Ovary (tissue), 9 donors: Measurements from ENCODE around the gene UCK2. TPM values are rescaled to one million over a fixed set of nuclear protein-coding genes. Genes with fewer than 3 reads are reported as not detected.

Source experiments
- DNase-seq, 5 donors: peaks; one replicate each; pipeline ENCODE4 v3.0.0-alpha.2; 2019 to 2020
- H3K27ac ChIP-seq, 2 donors: fragments of 200-600 bp; one replicate each; pipeline versions ENCODE4 v1.5.1 to v1.8.0; 2019 to 2022
- H3K27me3 ChIP-seq: fragments of 200-600 bp; one replicate; pipeline ENCODE4 v1.8.0; 2022
- H3K36me3 ChIP-seq: fragments of 200-600 bp; sonication (generic); one replicate; pipeline ENCODE4 v1.5.1; 2019
- H3K4me1 ChIP-seq: one replicate; pipeline ENCODE4 v1.8.1; 2013; ENCODE audit warnings: mild to moderate bottlenecking, moderate library complexity; ENCODE audit not compliant: insufficient read depth
- H3K4me3 ChIP-seq: fragments of 200-600 bp; sonication (generic); one replicate; pipeline ENCODE4 v1.5.1; 2017
- H3K9me3 ChIP-seq, 2 donors: fragments of 200-600 bp in 1 of 2; sonication (generic) in 1 of 2; one replicate each; pipeline versions ENCODE4 v1.5.1 to v1.8.1; 2013 to 2019; ENCODE audit warnings: mild to moderate bottlenecking in 1 of 2, moderate library complexity in 1 of 2
- EP300 ChIP-seq: sonication (generic); formaldehyde crosslinking; IDR thresholded peaks from one replicate; pipeline ENCODE4 v1.6.1; 2017; ENCODE audit warnings: antibody characterized with exemption
- POLR2A ChIP-seq: fragments of 450-650 bp; IDR thresholded peaks from one replicate; pipeline ENCODE4 v1.6.1; 2017; ENCODE audit warnings: antibody characterized with exemption, mild to moderate bottlenecking, moderate library complexity
- WGBS, 3 donors: extraction: QIAGEN DNeasy Blood & Tissue Kit in 1 of 3; methylation state at CpG; one replicate each; pipeline versions ENCODE4 v1.1.5 to v1.1.7; 2013 to 2017; 5-methylcytosine and 5-hydroxymethylcytosine counted together
- intact Hi-C, 4 donors: fragments of 100-400 bp; cut with DNase I; formaldehyde crosslinking; loops; one replicate each; pipeline versions ENCODE4 v1.11.0 to v1.15.1; 2022 to 2023
- polyA plus RNA-seq, 2 donors: library from polyadenylated mRNA; stranded (reverse); fragments of 200-250 nt in 1 of 2; fragments of 350-450 nt in 1 of 2; fragmentation: Illumina TruSeq in 1 of 2; extraction: RNeasy Lipid Tissue Mini Kit (QIAGEN cat#74804) in 1 of 2; gene quantifications; one replicate each; pipeline ENCODE4 v1.2.3, GENCODE V29; 2013 to 2014
- total RNA-seq, 7 donors: library from RNA; depleted of rRNA in 2 of 7; stranded (reverse); fragments of >200 nt in 2 of 7; fragmentation: NEBNext Ultra II Directional in 3 of 7; extraction: Animal tissue kit (Norgen Biotek cat#: 25700) in 3 of 7; gene quantifications; one replicate each; pipeline versions ENCODE4 v1.1.0 to v1.2.4, GENCODE V29; 2016 to 2023
- TF ChIP-seq, protein P1 (sequence below), 3 donors: fragments of 450-650 bp in 2 of 3; fragments of 200-600 bp in 1 of 3; IDR thresholded peaks; one replicate each; pipeline versions ENCODE4 v1.5.1 to v1.8.0; 2016 to 2022; ENCODE audit warnings: antibody characterized with exemption in 3 of 3, mild to moderate bottlenecking in 1 of 3
- donor health status: DM: no; HTN: no; CAD: no; lungs with moderate emphysema.
- donor health status: DM: no; HTN: no; CAD: no.
- donor health status: Bipolar disorder and iron deficiency.
- donor health status: DM: yes; HTN: yes; CAD: no.
- donor health status: DM: no; HTN: no; CAD: no.
- donor health status: DM: yes; HTN: yes; CAD: no.

Gene UCK2
- total and polyA plus RNA-seq, 9 donors = 7.3 to 22.7 (median 16.4) TPM

DNA sequence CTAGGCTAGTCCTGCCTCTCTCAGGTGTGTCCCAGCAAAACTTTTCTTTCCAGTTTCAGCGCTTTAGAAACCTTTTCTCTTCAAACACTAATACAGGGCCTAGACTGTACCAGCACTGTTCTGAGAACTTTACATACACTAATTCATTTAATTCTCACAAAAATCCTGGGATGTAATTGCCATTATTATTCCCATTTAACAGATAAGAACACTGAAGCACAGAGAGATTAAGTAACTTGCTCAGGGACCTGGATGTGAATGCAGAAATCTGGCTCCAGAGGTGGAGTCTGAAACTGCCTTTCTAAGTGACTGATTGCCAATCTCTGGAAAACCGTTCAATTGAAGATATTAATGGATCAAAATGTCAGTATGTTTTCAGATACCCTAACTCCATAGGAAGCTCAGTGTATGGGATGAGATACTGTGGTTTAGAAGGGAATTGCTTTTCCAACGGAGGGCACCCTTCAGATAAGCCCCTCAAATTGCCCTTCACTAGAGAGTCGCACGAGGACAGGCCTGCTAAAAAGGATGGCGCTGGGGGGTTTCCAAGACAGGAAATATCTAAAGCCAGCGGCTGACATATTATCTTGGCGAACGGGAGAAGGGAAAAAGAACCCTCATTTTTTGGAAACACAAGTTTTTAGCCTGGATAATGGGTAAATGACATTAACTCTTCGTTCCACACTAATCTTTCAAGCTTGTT, 698 bp upstream of the UCK2 start:
- WGBS, 3 donors = 14 to 18% (median 15%) methylated on average over 10 of the region's 10 CpGs
- peak overlapping the region; percentile 89 for H3K4me3 ChIP-seq

DNA sequence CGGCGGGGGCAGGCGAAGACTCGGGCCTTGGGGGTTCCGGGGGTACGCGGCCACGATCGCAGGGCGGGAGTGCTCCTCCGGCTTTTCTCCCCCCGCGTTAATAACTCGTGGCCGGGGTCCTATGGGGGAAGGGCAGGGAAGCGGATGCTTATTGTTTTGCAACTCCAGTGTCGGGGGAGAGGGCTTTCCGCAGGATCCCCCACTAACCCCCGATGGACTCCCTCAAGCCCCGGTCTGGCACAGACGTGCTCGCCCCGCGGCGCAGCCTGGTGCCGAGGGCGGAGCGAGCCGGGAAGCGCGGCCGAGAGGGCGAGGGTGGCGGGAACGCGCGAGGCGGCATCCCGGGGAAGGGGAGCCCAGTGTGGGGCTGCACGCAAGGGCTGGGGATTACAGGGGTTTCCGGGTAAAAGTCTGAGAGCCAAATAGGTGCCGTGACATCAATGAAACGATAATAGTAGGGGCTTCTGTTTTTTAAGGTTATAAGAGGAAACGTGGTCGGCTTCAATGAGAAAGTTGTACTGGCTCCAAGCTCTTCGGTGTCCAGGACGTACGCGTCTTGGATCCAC, 772 bp downstream of the UCK2 start:
- peak; percentile 35 to 63 (median 54) for DNase-seq
- H3K27me3 ChIP-seq = no peaks in the 10 kb centered on the region
- WGBS, 3 donors = 0 to 1% (median 0%) methylated on average over 46 to 49 of the region's 49 CpGs
- peak overlapping the region; percentile 82 to 84 for H3K27ac ChIP-seq
- intact Hi-C loops = loop anchor here in 2 of 4 donors (5.0 to 10.0 kb wide), 2 partner anchors 63 to 84 kb away; partner anchors contain the start of gene TMCO1 (in 1 of the 2)
- H3K4me1 ChIP-seq = peaks cover under 1% of the 10 kb centered on the region
- no peaks in the 10 kb centered on the region for H3K36me3 ChIP-seq
- TF ChIP-seq, protein P1, sequence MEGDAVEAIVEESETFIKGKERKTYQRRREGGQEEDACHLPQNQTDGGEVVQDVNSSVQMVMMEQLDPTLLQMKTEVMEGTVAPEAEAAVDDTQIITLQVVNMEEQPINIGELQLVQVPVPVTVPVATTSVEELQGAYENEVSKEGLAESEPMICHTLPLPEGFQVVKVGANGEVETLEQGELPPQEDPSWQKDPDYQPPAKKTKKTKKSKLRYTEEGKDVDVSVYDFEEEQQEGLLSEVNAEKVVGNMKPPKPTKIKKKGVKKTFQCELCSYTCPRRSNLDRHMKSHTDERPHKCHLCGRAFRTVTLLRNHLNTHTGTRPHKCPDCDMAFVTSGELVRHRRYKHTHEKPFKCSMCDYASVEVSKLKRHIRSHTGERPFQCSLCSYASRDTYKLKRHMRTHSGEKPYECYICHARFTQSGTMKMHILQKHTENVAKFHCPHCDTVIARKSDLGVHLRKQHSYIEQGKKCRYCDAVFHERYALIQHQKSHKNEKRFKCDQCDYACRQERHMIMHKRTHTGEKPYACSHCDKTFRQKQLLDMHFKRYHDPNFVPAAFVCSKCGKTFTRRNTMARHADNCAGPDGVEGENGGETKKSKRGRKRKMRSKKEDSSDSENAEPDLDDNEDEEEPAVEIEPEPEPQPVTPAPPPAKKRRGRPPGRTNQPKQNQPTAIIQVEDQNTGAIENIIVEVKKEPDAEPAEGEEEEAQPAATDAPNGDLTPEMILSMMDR (IDR thresholded peaks at IDR 0.05) = peak in 1 of 3 donors; percentile 14
- TF ChIP-seq EP300 (no peak), POLR2A (no peak)
- peaks cover 0 to 4% of the 10 kb centered on the region in 2 donors for H3K9me3 ChIP-seq
- peak overlapping the region; percentile 89 for H3K4me3 ChIP-seq

More for the DNA sequence above, 698 bp upstream of the UCK2 start:
- Histone ChIP-seq H3K4me1 (no peaks in the 10 kb centered on the region), H3K27me3 (no peaks in the 10 kb centered on the region), H3K9me3 (peaks cover 0 to 4% of the 10 kb centered on the region in 2 donors), H3K27ac (peak overlapping the region in 1 of 2 donors; percentile 82), H3K36me3 (no peaks in the 10 kb centered on the region)
- no peak for TF ChIP-seq EP300
- TF ChIP-seq POLR2A = no peak
- TF ChIP-seq, protein P1 (IDR thresholded peaks at IDR 0.05) = no peak
- no peak for DNase-seq
- intact Hi-C loops = loop anchor here in 2 of 4 donors (5.0 to 10.0 kb wide), 2 partner anchors 62 to 86 kb away; partner anchors contain the start of gene TMCO1 (in 1 of the 2)

DNA sequence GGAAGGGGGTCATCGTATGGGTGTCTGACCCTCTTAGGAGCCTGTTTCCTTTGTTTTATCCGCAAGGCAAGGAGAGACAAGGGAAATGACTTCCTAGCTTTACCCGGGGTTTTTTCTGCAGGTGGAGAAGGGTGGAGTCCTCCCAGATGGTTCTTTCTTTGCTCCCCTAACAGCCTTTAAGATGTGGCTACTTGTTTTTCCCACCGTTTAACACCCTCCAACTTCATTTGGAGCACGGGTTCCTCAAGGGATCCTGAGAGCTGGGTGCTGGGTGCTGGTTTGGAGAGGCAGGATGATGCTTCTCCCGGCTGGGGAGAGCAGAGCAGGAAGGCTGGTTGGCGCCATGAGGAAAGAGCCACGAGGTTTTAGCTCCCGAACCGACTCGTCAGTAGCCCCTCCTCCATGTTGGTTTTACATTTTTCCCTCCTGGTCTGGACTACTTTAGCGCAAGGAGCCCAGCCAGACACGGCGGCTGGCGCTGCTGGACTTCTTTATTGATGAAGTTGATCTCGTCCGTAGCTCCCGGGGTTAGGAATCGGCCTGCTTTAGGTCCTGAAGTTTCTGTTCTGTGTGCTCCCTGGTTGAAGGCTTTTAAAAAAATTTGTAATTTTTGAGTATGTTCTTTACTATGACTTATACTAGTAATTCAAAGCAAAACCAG, 1.4 kb downstream of the UCK2 start:
- Histone ChIP-seq H3K4me1 (peaks cover 3% of the 10 kb centered on the region), H3K27ac (peak overlapping the region; percentile 82 to 84), H3K9me3 (peaks cover 0 to 4% of the 10 kb centered on the region in 2 donors), H3K27me3 (no peaks in the 10 kb centered on the region), H3K36me3 (no peaks in the 10 kb centered on the region), H3K4me3 (peak overlapping the region; percentile 89)
- DNase-seq = peak; percentile 25 to 57 (median 40)
- TF ChIP-seq EP300 = no peak
- TF ChIP-seq, protein P1 (IDR thresholded peaks at IDR 0.05) = no peak
- TF ChIP-seq POLR2A = no peak
- WGBS, 3 donors = 0% methylated on average over 19 of the region's 19 CpGs
- intact Hi-C loops = loop anchor here in 2 of 4 donors (5.0 to 10.0 kb wide), 2 partner anchors 64 to 84 kb away; partner anchors contain the start of gene TMCO1 (in 1 of the 2)

DNA sequence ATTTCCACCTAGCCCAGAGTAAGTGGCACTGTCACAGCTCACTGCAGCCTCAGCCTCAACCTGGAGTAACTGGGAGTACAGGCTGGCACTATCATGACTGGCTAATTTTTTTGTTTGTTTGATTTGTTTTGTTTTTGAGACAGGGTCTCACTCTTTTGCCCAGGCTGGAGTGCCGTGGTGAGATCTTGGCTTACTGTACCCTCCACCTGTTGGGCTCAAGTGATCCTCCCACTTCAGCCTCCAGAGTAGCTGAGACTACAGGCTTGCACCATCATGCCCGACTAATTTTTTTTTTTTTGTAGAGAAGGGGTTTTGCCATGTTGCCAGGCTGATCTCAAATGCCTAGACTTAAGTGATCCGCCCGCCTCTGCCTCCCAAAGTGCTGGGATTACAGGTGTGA, 2.5 kb downstream of the UCK2 start:
- intact Hi-C loops = loop anchor here in 2 of 4 donors (5.0 to 10.0 kb wide), 2 partner anchors 65 to 82 kb away; partner anchors contain the start of gene TMCO1 (in 1 of the 2)

More for the DNA sequence above, 2.5 kb downstream of the UCK2 start:
- no peaks in the 10 kb centered on the region for H3K36me3 ChIP-seq
- DNase-seq = no peak
- no peaks in the 10 kb centered on the region for H3K27me3 ChIP-seq
- TF ChIP-seq, protein P1 (IDR thresholded peaks at IDR 0.05) = no peak
- no peak for TF ChIP-seq EP300
- H3K4me3 ChIP-seq = no peak overlapping the region
- H3K4me1 ChIP-seq = peaks cover 3% of the 10 kb centered on the region
- 83 to 93% (median 85%) methylated on average over 4 of the region's 4 CpGs for WGBS, 3 donors
- H3K9me3 ChIP-seq = peaks cover 0 to 4% of the 10 kb centered on the region in 2 donors
- no peak overlapping the region for H3K27ac ChIP-seq
